ENCODE measurements around the gene SHROOM3.

Gene SHROOM3

GRCh38 chr4:76634220-76634619 lies 199.2 kb downstream of the SHROOM3 start:
- DNase-seq, result no peak

GRCh38 chr4:76637712-76638361 lies 202.8 kb downstream of the SHROOM3 start:
- DNase-seq, result no peak

- no peak for DNase-seq
Observed at GRCh38 chr4:76639288-76639687, 204.3 kb downstream of the SHROOM3 start.

GRCh38 chr4:76640353-76640910 lies 205.4 kb downstream of the SHROOM3 start:
- DNase-seq, result no peak

GRCh38 chr4:76641351-76641750 lies 206.3 kb downstream of the SHROOM3 start:
- no peak for DNase-seq

GRCh38 chr4:76641758-76642157 lies 206.7 kb downstream of the SHROOM3 start:
- no peak for DNase-seq

- DNase-seq, result no peak
Observed at GRCh38 chr4:76644831-76645485, 209.9 kb downstream of the SHROOM3 start.

- DNase-seq, result no peak
Observed at GRCh38 chr4:76649086-76649485, 214.1 kb downstream of the SHROOM3 start.

GRCh38 chr4:76651616-76652015 lies 216.6 kb downstream of the SHROOM3 start:
- no peak for DNase-seq

GRCh38 chr4:76652389-76652788 lies 217.4 kb downstream of the SHROOM3 start:
- no peak for DNase-seq

GRCh38 chr4:76654084-76654483 lies 219.1 kb downstream of the SHROOM3 start:
- DNase-seq, result no peak

- DNase-seq, result no peak
Observed at GRCh38 chr4:76654791-76655190, 219.8 kb downstream of the SHROOM3 start.

GRCh38 chr4:76655566-76656479 lies 220.8 kb downstream of the SHROOM3 start:
- DNase-seq, result no peak

- DNase-seq, result no peak
Observed at GRCh38 chr4:76657443-76657842, 222.4 kb downstream of the SHROOM3 start.

- no peak for DNase-seq
Observed at GRCh38 chr4:76658231-76659102, 223.4 kb downstream of the SHROOM3 start.

GRCh38 chr4:76659103-76659490 lies 224.1 kb downstream of the SHROOM3 start:
- no peak for DNase-seq

GRCh38 chr4:76663824-76664223 lies 228.8 kb downstream of the SHROOM3 start:
- no peak for DNase-seq

GRCh38 chr4:76665153-76665552 lies 230.1 kb downstream of the SHROOM3 start:
- DNase-seq, result no peak

GRCh38 chr4:76665721-76666120 lies 230.7 kb downstream of the SHROOM3 start:
- DNase-seq, result no peak

GRCh38 chr4:76666944-76667532 lies 232.0 kb downstream of the SHROOM3 start:
- no peak for DNase-seq

- DNase-seq, result no peak
Observed at GRCh38 chr4:76670631-76671030, 235.6 kb downstream of the SHROOM3 start.

- no peak for DNase-seq
Observed at GRCh38 chr4:76673362-76673761, 238.3 kb downstream of the SHROOM3 start.
